BLaER1 (cell line): ENCODE results near the gene PLSCR1.
"Not testable (repeated sequence)": the region's sequence is repeated elsewhere in the genome, so short reads cannot be mapped to it uniquely, and the experiment has no call there.

Experiments used
- H3K27ac ChIP-seq: shearing (Covaris generic); formaldehyde crosslinking; 2 replicates; pipeline ENCODE4 v1.8.1; 2022
- H3K27me3 ChIP-seq: shearing (Covaris generic); formaldehyde crosslinking; 2 replicates; pipeline ENCODE4 v1.8.1; 2022
- H3K36me3 ChIP-seq: shearing (Covaris generic); formaldehyde crosslinking; 2 replicates; pipeline ENCODE4 v1.8.1; 2022
- H3K4me1 ChIP-seq: shearing (Covaris generic); formaldehyde crosslinking; 2 replicates; pipeline ENCODE4 v1.8.1; 2022
- H3K4me2 ChIP-seq: shearing (Covaris generic); formaldehyde crosslinking; 2 replicates; pipeline ENCODE4 v1.8.1; 2022
- H3K4me3 ChIP-seq: shearing (Covaris generic); formaldehyde crosslinking; 2 replicates; pipeline ENCODE4 v1.8.1; 2022
- H3K9ac ChIP-seq: shearing (Covaris generic); formaldehyde crosslinking; 2 replicates; pipeline ENCODE4 v1.8.1; 2022
- H3K9me3 ChIP-seq: shearing (Covaris generic); formaldehyde crosslinking; 2 replicates; pipeline ENCODE4 v1.8.1; 2022
- H4K20me1 ChIP-seq: shearing (Covaris generic); formaldehyde crosslinking; 2 replicates; pipeline ENCODE4 v1.8.1; 2022
- Cebpa-rat ChIP-seq: shearing (Covaris generic); IDR thresholded peaks from 2 replicates; pipeline ENCODE4 v1.8.1; 2022

Gene PLSCR1

GRCh38 chr3:146503461-146504202 lies 40.8 kb downstream of the PLSCR1 start:
- no peaks in the 10 kb centered on the region for H3K9me3 ChIP-seq
- no peak for TF ChIP-seq Cebpa-rat
- H3K9ac ChIP-seq, result no peak overlapping the region
- no peaks in the 10 kb centered on the region for H3K36me3 ChIP-seq
- H3K27me3 ChIP-seq, result no peaks in the 10 kb centered on the region
- no peaks in the 10 kb centered on the region for H4K20me1 ChIP-seq
- no peak overlapping the region for H3K4me2 ChIP-seq
- H3K27ac ChIP-seq, result no peak overlapping the region
- H3K4me3 ChIP-seq, result no peak overlapping the region
- peaks cover 6% of the 10 kb centered on the region; the same call in 1 of the 2 replicates for H3K4me1 ChIP-seq

GRCh38 chr3:146502887-146503460 lies 41.4 kb downstream of the PLSCR1 start:
- H4K20me1 ChIP-seq, result no peaks in the 10 kb centered on the region
- TF ChIP-seq Cebpa-rat, result no peak
- peaks cover 6% of the 10 kb centered on the region; the same call in 1 of the 2 replicates for H3K4me1 ChIP-seq
- peaks cover 2% of the 10 kb centered on the region for H3K9me3 ChIP-seq
- no peak overlapping the region for H3K4me2 ChIP-seq
- H3K27ac ChIP-seq, result no peak overlapping the region
- no peak overlapping the region for H3K4me3 ChIP-seq
- no peaks in the 10 kb centered on the region for H3K36me3 ChIP-seq
- no peaks in the 10 kb centered on the region for H3K27me3 ChIP-seq
- H3K9ac ChIP-seq, result no peak overlapping the region

- Histone ChIP-seq H3K36me3 (0 out of 2 replicates have a peak, but pooled peaks cover 3% of the 10 kb centered on the region), H3K4me3 (no peak overlapping the region), H3K27ac (no peak overlapping the region), H3K4me2 (no peak overlapping the region), H3K9me3 (peaks cover 13% of the 10 kb centered on the region), H3K27me3 (no peaks in the 10 kb centered on the region), H4K20me1 (no peaks in the 10 kb centered on the region), H3K4me1 (peaks cover 4% of the 10 kb centered on the region; the same call in 1 of the 2 replicates), H3K9ac (no peak overlapping the region)
- TF ChIP-seq Cebpa-rat, result no peak
Measured at GRCh38 chr3:146501752-146502151, 42.7 kb downstream of the PLSCR1 start.

- no peak for TF ChIP-seq Cebpa-rat
- Histone ChIP-seq H3K4me1 (no peaks in the 10 kb centered on the region), H4K20me1 (no peaks in the 10 kb centered on the region), H3K9me3 (peaks cover 13% of the 10 kb centered on the region), H3K4me3 (no peak overlapping the region), H3K36me3 (0 out of 2 replicates have a peak, but pooled peaks cover 3% of the 10 kb centered on the region), H3K27ac (no peak overlapping the region), H3K9ac (no peak overlapping the region), H3K4me2 (no peak overlapping the region), H3K27me3 (no peaks in the 10 kb centered on the region)
Measured at GRCh38 chr3:146499701-146500100, 44.7 kb downstream of the PLSCR1 start.

- Histone ChIP-seq H3K4me3 (no peak overlapping the region), H3K9me3 (peaks cover 13% of the 10 kb centered on the region), H3K4me2 (peak overlapping the region; percentile 10; the same call in 1 of the 2 replicates), H3K9ac (no peak overlapping the region), H3K27me3 (no peaks in the 10 kb centered on the region), H3K36me3 (0 out of 2 replicates have a peak, but pooled peaks cover 3% of the 10 kb centered on the region), H3K4me1 (no peaks in the 10 kb centered on the region), H3K27ac (no peak overlapping the region), H4K20me1 (no peaks in the 10 kb centered on the region)
- no peak for TF ChIP-seq Cebpa-rat
Measured at GRCh38 chr3:146498002-146498736, 46.2 kb downstream of the PLSCR1 start.

GRCh38 chr3:146497145-146497843 lies 47.1 kb downstream of the PLSCR1 start:
- H4K20me1 ChIP-seq, H3K27me3 ChIP-seq, H3K4me3 ChIP-seq, H3K9ac ChIP-seq, H3K36me3 ChIP-seq, H3K4me2 ChIP-seq, H3K4me1 ChIP-seq, H3K27ac ChIP-seq: not testable (repeated sequence)
- H3K9me3 ChIP-seq, result peaks cover 13% of the 10 kb centered on the region

GRCh38 chr3:146496726-146497125 lies 47.7 kb downstream of the PLSCR1 start:
- H3K27me3 ChIP-seq, result no peaks in the 10 kb centered on the region
- no peak overlapping the region for H3K4me3 ChIP-seq
- no peaks in the 10 kb centered on the region for H3K4me1 ChIP-seq
- no peak overlapping the region for H3K4me2 ChIP-seq
- 0 out of 2 replicates have a peak, but pooled peaks cover 3% of the 10 kb centered on the region for H3K36me3 ChIP-seq
- no peaks in the 10 kb centered on the region for H4K20me1 ChIP-seq
- H3K27ac ChIP-seq, result no peak overlapping the region
- no peak overlapping the region for H3K9ac ChIP-seq
- H3K9me3 ChIP-seq, result peaks cover 13% of the 10 kb centered on the region
- no peak for TF ChIP-seq Cebpa-rat

GRCh38 chr3:146496251-146496650 lies 48.2 kb downstream of the PLSCR1 start:
- H3K4me3 ChIP-seq, result no peak overlapping the region
- no peaks in the 10 kb centered on the region for H3K4me1 ChIP-seq
- no peak overlapping the region for H3K27ac ChIP-seq
- peaks cover 13% of the 10 kb centered on the region for H3K9me3 ChIP-seq
- H3K27me3 ChIP-seq, result no peaks in the 10 kb centered on the region
- H3K36me3 ChIP-seq, result 0 out of 2 replicates have a peak, but pooled peaks cover 3% of the 10 kb centered on the region
- no peaks in the 10 kb centered on the region for H4K20me1 ChIP-seq
- H3K4me2 ChIP-seq, result no peak overlapping the region
- H3K9ac ChIP-seq, result no peak overlapping the region
- no peak for TF ChIP-seq Cebpa-rat

- Histone ChIP-seq H3K4me2 (no peak overlapping the region), H3K27ac (no peak overlapping the region), H3K9me3 (peaks cover 13% of the 10 kb centered on the region), H3K4me3 (no peak overlapping the region), H3K36me3 (0 out of 2 replicates have a peak, but pooled peaks cover 3% of the 10 kb centered on the region), H4K20me1 (no peaks in the 10 kb centered on the region), H3K9ac (no peak overlapping the region), H3K27me3 (no peaks in the 10 kb centered on the region), H3K4me1 (no peaks in the 10 kb centered on the region)
- TF ChIP-seq Cebpa-rat, result no peak
Measured at GRCh38 chr3:146493761-146494160, 50.6 kb downstream of the PLSCR1 start.
